HEK293T (cell line): ENCODE measurements around the gene ATF6B.

Source experiments
- BHLHE40 ChIP-seq: fragments of 450-650 bp; IDR thresholded peaks from 2 replicates; pipeline ENCODE4 v1.6.1; 2016; ENCODE audit warnings: mild to moderate bottlenecking, moderate library complexity, borderline replicate concordance
- ELF4 ChIP-seq: fragments of 450-650 bp; IDR thresholded peaks from 2 replicates; pipeline ENCODE4 v1.6.1; 2017; ENCODE audit warnings: antibody characterized with exemption
- FOXA1 ChIP-seq: fragments of 450-650 bp; IDR thresholded peaks from 2 replicates; pipeline ENCODE4 v1.6.1; 2016; ENCODE audit warnings: mild to moderate bottlenecking
- FOXM1 ChIP-seq: fragments of 450-650 bp; IDR thresholded peaks from 2 replicates; pipeline ENCODE4 v1.6.1; 2017; ENCODE audit warnings: mild to moderate bottlenecking, borderline replicate concordance
- HDGF ChIP-seq: fragments of 450-650 bp; IDR thresholded peaks from 2 replicates; pipeline ENCODE4 v1.6.1; 2017; ENCODE audit warnings: antibody characterized with exemption, borderline replicate concordance
- L3MBTL2 ChIP-seq: fragments of 450-650 bp; conservative IDR thresholded peaks from 2 replicates; pipeline ENCODE4 v1.6.1; 2016; ENCODE audit warnings: mild to moderate bottlenecking
- NFRKB ChIP-seq: fragments of 450-650 bp; IDR thresholded peaks from 2 replicates; pipeline ENCODE4 v1.6.1; 2016; ENCODE audit warnings: mild to moderate bottlenecking, moderate library complexity
- SP1 ChIP-seq: fragments of 450-650 bp; IDR thresholded peaks from 2 replicates; pipeline ENCODE4 v1.6.1; 2017
- SUZ12 ChIP-seq: fragments of 450-650 bp; IDR thresholded peaks from 2 replicates; pipeline ENCODE4 v1.6.1; 2016; ENCODE audit warnings: mild to moderate bottlenecking
- TARDBP ChIP-seq: fragments of 450-650 bp; IDR thresholded peaks from 2 replicates; pipeline ENCODE4 v1.6.1; 2016
- TF ChIP-seq, protein P1 (sequence below): fragments of 450-650 bp; IDR thresholded peaks from 2 replicates; pipeline ENCODE4 v1.6.1; 2016

DNA sequence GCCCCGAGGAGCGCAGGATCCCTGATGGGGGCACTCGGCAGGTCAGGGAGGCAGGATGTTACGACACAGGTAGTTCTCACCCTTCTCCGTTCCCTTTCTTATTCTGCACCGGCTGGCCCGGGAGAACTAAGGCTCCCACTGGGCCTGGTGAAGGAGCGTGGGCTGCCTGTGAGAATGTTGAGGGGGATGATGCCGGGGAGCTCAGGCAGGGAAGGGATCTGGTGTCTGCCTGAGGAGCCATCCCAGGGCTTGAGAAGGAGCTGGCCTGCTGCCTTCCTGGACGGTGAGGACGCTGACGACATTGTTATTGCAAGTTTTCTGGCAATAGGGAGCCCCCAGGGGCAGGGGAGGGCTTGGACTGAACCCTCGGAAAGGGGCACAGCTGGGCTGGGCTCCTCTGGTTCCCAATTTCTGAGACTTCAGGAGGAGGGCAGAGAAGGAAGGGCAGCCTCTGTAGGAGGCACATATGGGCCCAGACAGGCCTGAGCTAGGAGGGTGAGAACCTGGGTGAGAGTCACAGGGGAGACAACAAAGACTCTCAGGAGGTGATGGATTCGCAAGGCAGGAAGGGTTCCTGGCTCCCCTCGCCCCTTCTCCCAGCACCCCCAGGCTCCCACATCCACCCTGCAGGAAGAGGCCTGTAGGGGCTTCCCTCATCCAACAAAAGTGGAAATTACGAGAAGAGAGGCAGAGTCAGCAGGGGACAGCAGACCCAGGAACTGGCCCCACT lies 57.1 kb downstream of the ATF6B start:
- TF ChIP-seq TARDBP (no peak), HDGF (no peak), L3MBTL2 (no peak), BHLHE40 (no peak), NFRKB (no peak), SP1 (no peak), FOXA1 (no peak), ELF4 (no peak), FOXM1 (no peak), SUZ12 (no peak)
- TF ChIP-seq, protein P1, sequence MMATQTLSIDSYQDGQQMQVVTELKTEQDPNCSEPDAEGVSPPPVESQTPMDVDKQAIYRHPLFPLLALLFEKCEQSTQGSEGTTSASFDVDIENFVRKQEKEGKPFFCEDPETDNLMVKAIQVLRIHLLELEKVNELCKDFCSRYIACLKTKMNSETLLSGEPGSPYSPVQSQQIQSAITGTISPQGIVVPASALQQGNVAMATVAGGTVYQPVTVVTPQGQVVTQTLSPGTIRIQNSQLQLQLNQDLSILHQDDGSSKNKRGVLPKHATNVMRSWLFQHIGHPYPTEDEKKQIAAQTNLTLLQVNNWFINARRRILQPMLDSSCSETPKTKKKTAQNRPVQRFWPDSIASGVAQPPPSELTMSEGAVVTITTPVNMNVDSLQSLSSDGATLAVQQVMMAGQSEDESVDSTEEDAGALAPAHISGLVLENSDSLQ: no peak
